Osteocyte (in vitro differentiated cells): ENCODE measurements around the gene ZNF621. TPM values are rescaled to one million over a fixed set of nuclear protein-coding genes. Genes with fewer than 3 reads are reported as not detected.

Experiments used
- DNase-seq: peaks from one replicate; pipeline ENCODE4 v3.0.0; 2021; ENCODE audit warnings: mixed read lengths; ENCODE audit not compliant: unreplicated experiment; ENCODE audit errors: extremely low spot score
- H3K27ac Mint-ChIP-seq: one replicate; pipeline ENCODE4 v1.8.0; 2021; ENCODE audit warnings: mild to moderate bottlenecking, mixed read lengths; ENCODE audit not compliant: unreplicated experiment
- H3K27me3 Mint-ChIP-seq: one replicate; pipeline ENCODE4 v1.8.0; 2021; ENCODE audit warnings: mixed read lengths; ENCODE audit not compliant: unreplicated experiment
- H3K36me3 Mint-ChIP-seq: one replicate; pipeline ENCODE4 v1.8.0; 2021; ENCODE audit warnings: mixed read lengths; ENCODE audit not compliant: unreplicated experiment
- H3K4me1 Mint-ChIP-seq: one replicate; pipeline ENCODE4 v1.8.0; 2021; ENCODE audit warnings: mixed read lengths; ENCODE audit not compliant: unreplicated experiment
- H3K4me3 Mint-ChIP-seq: one replicate; pipeline ENCODE4 v1.8.0; 2021; ENCODE audit warnings: mild to moderate bottlenecking, moderate library complexity, mixed read lengths; ENCODE audit not compliant: unreplicated experiment
- H3K9me3 Mint-ChIP-seq: one replicate; pipeline ENCODE4 v1.8.0; 2021; ENCODE audit warnings: mixed read lengths; ENCODE audit not compliant: unreplicated experiment
- total RNA-seq: library from RNA; stranded (reverse); gene quantifications from 2 replicates; pipeline ENCODE4 v1.2.1, GENCODE V29; 2021
- TF ChIP-seq, protein P1 (sequence below): fragments of 200-600 bp; sonication (generic); IDR thresholded peaks from 2 replicates; pipeline ENCODE4 v1.5.0; 2021; ENCODE audit warnings: antibody characterized with exemption, mild to moderate bottlenecking, moderate library complexity

ZNF621 gene
- total RNA-seq, 1 donor from 2014 or later: 30.8 TPM

DNA sequence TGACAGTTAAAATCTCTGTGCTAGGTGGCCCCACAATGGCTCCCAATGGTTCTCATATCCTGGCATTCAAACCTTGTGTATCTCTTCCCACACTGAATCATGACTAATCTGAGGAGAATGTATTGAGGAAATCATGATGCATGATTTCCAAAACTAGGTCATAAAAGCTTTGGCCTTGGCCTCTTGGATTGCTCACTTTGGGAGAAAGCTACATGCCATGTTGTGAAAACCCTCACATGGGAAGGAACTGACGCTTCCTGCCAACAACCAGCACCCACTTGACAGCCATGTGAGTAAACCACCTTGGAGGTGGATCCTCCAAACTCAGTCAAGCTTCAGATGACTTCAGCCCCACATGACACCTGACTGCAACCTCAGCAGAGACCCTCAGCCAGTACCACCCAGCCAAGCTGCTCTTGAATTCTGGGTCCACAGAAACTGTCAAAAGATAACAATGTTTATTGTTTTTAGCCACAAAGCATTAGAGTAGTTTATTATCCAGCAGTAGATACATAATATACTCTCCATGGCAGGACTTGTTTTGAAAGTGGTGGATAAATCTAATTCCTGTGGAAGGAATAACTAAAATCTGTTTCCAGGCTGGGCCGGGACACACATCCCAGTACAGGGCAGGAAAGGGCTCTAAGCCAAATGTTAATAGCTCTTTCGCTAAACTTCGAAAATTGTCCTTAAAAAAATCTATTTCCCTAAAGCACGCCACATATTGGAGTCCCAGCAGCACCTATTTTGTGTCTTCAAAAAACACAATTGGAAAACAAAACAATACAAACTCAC, 19.9 kb upstream of the ZNF621 start:
- no peak for DNase-seq
- Mint-ChIP-seq H3K9me3 (no peaks in the 10 kb centered on the region), H3K4me3 (peak overlapping the region; percentile 93), H3K36me3 (peaks cover 11% of the 10 kb centered on the region), H3K27me3 (no peaks in the 10 kb centered on the region), H3K4me1 (peaks cover 19% of the 10 kb centered on the region), H3K27ac (peak overlapping the region; percentile 81)
- TF ChIP-seq, protein P1, sequence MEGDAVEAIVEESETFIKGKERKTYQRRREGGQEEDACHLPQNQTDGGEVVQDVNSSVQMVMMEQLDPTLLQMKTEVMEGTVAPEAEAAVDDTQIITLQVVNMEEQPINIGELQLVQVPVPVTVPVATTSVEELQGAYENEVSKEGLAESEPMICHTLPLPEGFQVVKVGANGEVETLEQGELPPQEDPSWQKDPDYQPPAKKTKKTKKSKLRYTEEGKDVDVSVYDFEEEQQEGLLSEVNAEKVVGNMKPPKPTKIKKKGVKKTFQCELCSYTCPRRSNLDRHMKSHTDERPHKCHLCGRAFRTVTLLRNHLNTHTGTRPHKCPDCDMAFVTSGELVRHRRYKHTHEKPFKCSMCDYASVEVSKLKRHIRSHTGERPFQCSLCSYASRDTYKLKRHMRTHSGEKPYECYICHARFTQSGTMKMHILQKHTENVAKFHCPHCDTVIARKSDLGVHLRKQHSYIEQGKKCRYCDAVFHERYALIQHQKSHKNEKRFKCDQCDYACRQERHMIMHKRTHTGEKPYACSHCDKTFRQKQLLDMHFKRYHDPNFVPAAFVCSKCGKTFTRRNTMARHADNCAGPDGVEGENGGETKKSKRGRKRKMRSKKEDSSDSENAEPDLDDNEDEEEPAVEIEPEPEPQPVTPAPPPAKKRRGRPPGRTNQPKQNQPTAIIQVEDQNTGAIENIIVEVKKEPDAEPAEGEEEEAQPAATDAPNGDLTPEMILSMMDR: no peak

DNA sequence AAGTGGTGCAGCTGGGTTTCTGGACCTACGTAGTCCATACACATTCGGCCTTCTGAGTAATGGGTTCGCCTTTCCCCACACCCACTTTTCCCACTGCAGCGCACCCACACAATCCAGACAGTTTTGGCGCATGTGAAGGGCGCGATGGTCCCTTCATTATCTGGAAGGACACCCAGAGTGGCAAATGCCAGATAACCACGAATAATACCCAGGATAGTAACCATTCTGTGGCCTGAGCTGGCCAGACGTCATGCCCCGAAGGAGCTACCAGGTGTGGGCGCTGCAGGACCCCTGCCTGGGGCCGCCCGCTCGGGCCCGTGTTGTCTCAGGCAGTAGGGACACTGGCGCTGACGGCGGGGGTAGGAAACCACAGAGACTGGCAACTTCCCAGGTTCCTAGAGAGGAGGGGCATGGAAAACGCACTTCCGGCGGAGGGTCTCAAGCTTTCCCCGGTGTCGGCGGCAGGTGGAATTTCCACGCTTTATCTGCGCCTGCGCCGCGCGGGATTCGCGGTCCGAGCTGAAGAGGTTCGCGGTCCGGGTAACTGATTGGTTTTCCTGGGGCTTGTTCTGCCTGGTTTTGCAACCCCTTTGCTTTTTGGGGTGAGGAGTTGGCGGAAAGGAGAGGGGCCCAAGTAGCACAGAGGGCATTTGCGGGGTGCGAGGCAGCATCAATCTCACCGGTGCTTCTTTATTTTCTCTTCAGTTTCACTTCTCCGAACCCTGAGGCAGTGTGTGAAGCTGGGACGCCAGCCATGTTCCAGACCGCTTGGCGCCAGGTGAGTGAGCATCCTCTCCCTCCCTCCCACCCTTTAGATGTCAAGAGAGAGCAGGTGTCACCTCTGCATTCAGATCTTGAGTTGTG, 18.9 kb upstream of the ZNF621 start, which contains the start of gene ZNF620:
TSS of gene ZNF620 (plus strand) at position 441 of the 864 bp plus-strand sequence. CDS start at position 755, 314 bp downstream.
- TF ChIP-seq, protein P1: peak; percentile 45
- Mint-ChIP-seq H3K9me3 (no peaks in the 10 kb centered on the region), H3K36me3 (peaks cover 21% of the 10 kb centered on the region), H3K4me1 (peaks cover 19% of the 10 kb centered on the region), H3K27ac (peak within 1 kb of the TSS; percentile 81), H3K27me3 (no peaks in the 10 kb centered on the region), H3K4me3 (peak within 1 kb of the TSS; percentile 93)
- DNase-seq: peak; percentile 90

GRCh38 chr3:40511031-40511718, 13.6 kb upstream of the ZNF621 start:
- no peak overlapping the region for H3K4me3 Mint-ChIP-seq
- no peak overlapping the region for H3K27ac Mint-ChIP-seq
- H3K27me3 Mint-ChIP-seq: no peaks in the 10 kb centered on the region
- peaks cover 9% of the 10 kb centered on the region for H3K4me1 Mint-ChIP-seq
- TF ChIP-seq, protein P1: no peak
- no peaks in the 10 kb centered on the region for H3K9me3 Mint-ChIP-seq
- DNase-seq: no peak
- peaks cover 31% of the 10 kb centered on the region for H3K36me3 Mint-ChIP-seq

DNA sequence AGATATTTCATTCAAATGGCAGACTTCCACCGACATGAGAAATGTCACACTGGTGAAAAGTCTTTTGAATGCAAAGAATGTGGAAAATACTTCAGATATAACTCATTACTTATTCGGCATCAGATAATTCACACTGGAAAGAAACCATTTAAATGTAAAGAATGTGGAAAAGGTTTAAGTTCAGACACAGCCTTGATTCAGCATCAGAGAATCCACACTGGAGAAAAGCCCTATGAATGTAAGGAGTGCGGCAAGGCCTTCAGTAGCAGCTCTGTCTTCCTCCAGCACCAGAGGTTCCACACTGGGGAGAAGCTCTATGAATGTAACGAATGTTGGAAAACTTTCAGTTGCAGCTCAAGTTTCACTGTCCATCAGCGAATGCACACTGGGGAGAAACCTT, 8.6 kb upstream of the ZNF621 start:
- H3K4me1 Mint-ChIP-seq: peaks cover 2% of the 10 kb centered on the region
- no peak overlapping the region for H3K4me3 Mint-ChIP-seq
- peak overlapping the region; percentile 8 for H3K27ac Mint-ChIP-seq
- DNase-seq: no peak
- peaks cover 13% of the 10 kb centered on the region for H3K36me3 Mint-ChIP-seq
- no peaks in the 10 kb centered on the region for H3K27me3 Mint-ChIP-seq
- H3K9me3 Mint-ChIP-seq: no peaks in the 10 kb centered on the region
- TF ChIP-seq, protein P1: no peak
